Measurements from ENCODE around the gene TNIK. TPM values are rescaled to one million over a fixed set of nuclear protein-coding genes. Genes with fewer than 3 reads are reported as not detected.

The TNIK gene
- total RNA-seq, 1 experiment from 2014 or later: 0.69 TPM

DNA sequence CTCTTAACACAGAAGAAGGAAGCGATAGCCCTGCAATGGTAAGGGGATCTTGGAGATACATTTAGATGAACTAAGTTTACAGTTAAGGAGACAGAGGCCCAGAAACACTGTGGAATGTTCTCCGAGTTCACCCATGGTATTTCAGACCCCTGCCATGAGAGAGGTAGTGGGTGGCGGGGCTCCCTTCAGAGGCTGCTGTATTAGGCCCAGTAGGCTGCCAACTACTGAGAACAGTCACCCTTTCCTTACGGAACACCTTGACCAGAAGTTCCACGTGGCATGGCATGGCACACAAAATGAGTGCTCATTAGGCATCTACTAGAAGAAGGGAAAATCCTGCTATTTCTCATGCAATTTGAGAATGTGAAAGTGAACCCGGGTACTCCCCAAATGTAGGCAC lies 195.4 kb downstream of the TNIK start:
- H3K27ac ChIP-seq (ENCODE audit: low read depth, low read length, poor library complexity, severe bottlenecking): no peak overlapping the region
- no peak for TF ChIP-seq EZH2 (IDR thresholded peaks at IDR 0.05; ENCODE audit: borderline replicate concordance, low read depth, low read length, poor library complexity, severe bottlenecking)
- TF ChIP-seq, protein P1, sequence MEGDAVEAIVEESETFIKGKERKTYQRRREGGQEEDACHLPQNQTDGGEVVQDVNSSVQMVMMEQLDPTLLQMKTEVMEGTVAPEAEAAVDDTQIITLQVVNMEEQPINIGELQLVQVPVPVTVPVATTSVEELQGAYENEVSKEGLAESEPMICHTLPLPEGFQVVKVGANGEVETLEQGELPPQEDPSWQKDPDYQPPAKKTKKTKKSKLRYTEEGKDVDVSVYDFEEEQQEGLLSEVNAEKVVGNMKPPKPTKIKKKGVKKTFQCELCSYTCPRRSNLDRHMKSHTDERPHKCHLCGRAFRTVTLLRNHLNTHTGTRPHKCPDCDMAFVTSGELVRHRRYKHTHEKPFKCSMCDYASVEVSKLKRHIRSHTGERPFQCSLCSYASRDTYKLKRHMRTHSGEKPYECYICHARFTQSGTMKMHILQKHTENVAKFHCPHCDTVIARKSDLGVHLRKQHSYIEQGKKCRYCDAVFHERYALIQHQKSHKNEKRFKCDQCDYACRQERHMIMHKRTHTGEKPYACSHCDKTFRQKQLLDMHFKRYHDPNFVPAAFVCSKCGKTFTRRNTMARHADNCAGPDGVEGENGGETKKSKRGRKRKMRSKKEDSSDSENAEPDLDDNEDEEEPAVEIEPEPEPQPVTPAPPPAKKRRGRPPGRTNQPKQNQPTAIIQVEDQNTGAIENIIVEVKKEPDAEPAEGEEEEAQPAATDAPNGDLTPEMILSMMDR (conservative IDR thresholded peaks at IDR 0.05; ENCODE audit: low read depth, low read length): no peak
- ChIA-PET POLR2A (ENCODE audit: low non-redundant PET) (no interaction called here), CTCF (no interaction called here)
- BruUV-seq (replicated peaks): no TSS peak
- H3K4me1 ChIP-seq (ENCODE audit: insufficient read depth, low read length, poor library complexity, severe bottlenecking): no peaks in the 10 kb centered on the region
- no peak overlapping the region for H3K4me3 ChIP-seq (ENCODE audit: low read depth, low read length, poor library complexity, severe bottlenecking)
- H3K9me3 ChIP-seq (ENCODE audit: low read depth, low read length, poor library complexity, severe bottlenecking): no peaks in the 10 kb centered on the region
- no peaks in the 10 kb centered on the region for H3K27me3 ChIP-seq (replicated peaks; ENCODE audit: insufficient read depth, low read depth, low read length, poor library complexity)
- intact Hi-C loops (cut with micrococcal nuclease; ENCODE audit: unreplicated experiment): no loop called here
- DNase-seq (ENCODE audit: low spot score): no peak
- no peaks in the 10 kb centered on the region for H3K36me3 ChIP-seq (ENCODE audit: insufficient read depth, low read length, poor library complexity, severe bottlenecking)

DNA sequence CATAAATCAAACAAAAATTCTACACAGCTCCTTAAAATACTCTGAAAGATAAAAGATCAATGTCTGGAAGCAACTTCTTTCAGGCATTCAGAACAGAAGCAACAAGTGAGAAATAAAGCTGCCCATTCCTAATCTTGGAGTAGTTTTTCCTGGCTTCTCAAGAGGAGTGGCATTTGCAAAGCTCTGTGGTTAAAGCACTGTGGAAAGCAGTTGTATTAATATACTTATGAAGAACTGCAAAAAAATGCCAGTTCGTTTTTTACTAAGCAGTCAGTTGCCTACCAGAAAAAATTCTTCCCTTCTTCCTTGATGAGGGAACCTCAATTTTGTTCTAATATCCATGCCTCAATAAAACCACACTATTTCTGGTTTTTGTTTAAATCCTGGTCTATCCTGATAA lies 197.8 kb downstream of the TNIK start:
- H3K36me3 ChIP-seq (ENCODE audit: insufficient read depth, low read length, poor library complexity, severe bottlenecking): no peaks in the 10 kb centered on the region
- intact Hi-C loops (cut with micrococcal nuclease; ENCODE audit: unreplicated experiment): no loop called here
- no peaks in the 10 kb centered on the region for H3K9me3 ChIP-seq (ENCODE audit: low read depth, low read length, poor library complexity, severe bottlenecking)
- TF ChIP-seq, protein P1 (conservative IDR thresholded peaks at IDR 0.05; ENCODE audit: low read depth, low read length): no peak
- no peak for TF ChIP-seq EZH2 (IDR thresholded peaks at IDR 0.05; ENCODE audit: borderline replicate concordance, low read depth, low read length, poor library complexity, severe bottlenecking)
- no TSS peak for BruUV-seq (replicated peaks)
- ChIA-PET POLR2A (ENCODE audit: low non-redundant PET) (no interaction called here), CTCF (no interaction called here)
- H3K27ac ChIP-seq (ENCODE audit: low read depth, low read length, poor library complexity, severe bottlenecking): no peak overlapping the region
- H3K4me3 ChIP-seq (ENCODE audit: low read depth, low read length, poor library complexity, severe bottlenecking): no peak overlapping the region
- H3K27me3 ChIP-seq (replicated peaks; ENCODE audit: insufficient read depth, low read depth, low read length, poor library complexity): no peaks in the 10 kb centered on the region
- no peaks in the 10 kb centered on the region for H3K4me1 ChIP-seq (ENCODE audit: insufficient read depth, low read length, poor library complexity, severe bottlenecking)
- no peak for DNase-seq (ENCODE audit: low spot score)

DNA sequence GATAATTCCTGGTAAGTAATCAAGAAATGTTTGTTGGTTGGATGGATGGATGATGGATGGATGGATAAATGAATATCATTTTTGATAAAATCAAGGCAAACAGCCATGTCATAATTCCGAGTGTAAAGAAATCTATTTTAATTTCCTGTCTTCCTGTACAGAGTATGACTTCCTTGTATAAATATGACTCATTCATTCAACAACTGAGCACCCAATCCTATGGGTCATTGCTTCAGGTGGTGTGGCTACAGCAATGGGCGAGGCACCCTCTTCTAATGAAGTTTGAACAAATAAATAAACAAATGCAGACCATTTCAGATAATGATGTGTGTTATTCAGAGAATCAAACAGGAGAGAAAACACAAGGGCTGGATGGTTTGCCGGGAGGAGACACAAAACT lies 198.7 kb downstream of the TNIK start:
- POLR2A ChIA-PET (ENCODE audit: low non-redundant PET): no interaction called here
- Histone ChIP-seq H3K27me3 (replicated peaks; ENCODE audit: insufficient read depth, low read depth, low read length, poor library complexity) (no peaks in the 10 kb centered on the region), H3K9me3 (ENCODE audit: low read depth, low read length, poor library complexity, severe bottlenecking) (no peaks in the 10 kb centered on the region), H3K27ac (ENCODE audit: low read depth, low read length, poor library complexity, severe bottlenecking) (no peak overlapping the region), H3K4me1 (ENCODE audit: insufficient read depth, low read length, poor library complexity, severe bottlenecking) (no peaks in the 10 kb centered on the region), H3K4me3 (ENCODE audit: low read depth, low read length, poor library complexity, severe bottlenecking) (no peak overlapping the region), H3K36me3 (ENCODE audit: insufficient read depth, low read length, poor library complexity, severe bottlenecking) (no peaks in the 10 kb centered on the region)
- no peak for DNase-seq (ENCODE audit: low spot score)
- TF ChIP-seq, protein P1 (conservative IDR thresholded peaks at IDR 0.05; ENCODE audit: low read depth, low read length): no peak
- no peak for TF ChIP-seq EZH2 (IDR thresholded peaks at IDR 0.05; ENCODE audit: borderline replicate concordance, low read depth, low read length, poor library complexity, severe bottlenecking)
- intact Hi-C loops (cut with micrococcal nuclease; ENCODE audit: unreplicated experiment): no loop called here
- CTCF ChIA-PET: no interaction called here
- no TSS peak for BruUV-seq (replicated peaks)

Data from A673 (cell line).